Measurements from ENCODE around the gene P2RY8. TPM values are rescaled to one million over a fixed set of nuclear protein-coding genes. Genes with fewer than 3 reads are reported as not detected.
"Not testable (repeated sequence)": the region's sequence is repeated elsewhere in the genome, so short reads cannot be mapped to it uniquely, and the experiment has no call there.

The P2RY8 gene
- total RNA-seq, 1 experiment from 2014 or later = 1.1 TPM

DNA sequence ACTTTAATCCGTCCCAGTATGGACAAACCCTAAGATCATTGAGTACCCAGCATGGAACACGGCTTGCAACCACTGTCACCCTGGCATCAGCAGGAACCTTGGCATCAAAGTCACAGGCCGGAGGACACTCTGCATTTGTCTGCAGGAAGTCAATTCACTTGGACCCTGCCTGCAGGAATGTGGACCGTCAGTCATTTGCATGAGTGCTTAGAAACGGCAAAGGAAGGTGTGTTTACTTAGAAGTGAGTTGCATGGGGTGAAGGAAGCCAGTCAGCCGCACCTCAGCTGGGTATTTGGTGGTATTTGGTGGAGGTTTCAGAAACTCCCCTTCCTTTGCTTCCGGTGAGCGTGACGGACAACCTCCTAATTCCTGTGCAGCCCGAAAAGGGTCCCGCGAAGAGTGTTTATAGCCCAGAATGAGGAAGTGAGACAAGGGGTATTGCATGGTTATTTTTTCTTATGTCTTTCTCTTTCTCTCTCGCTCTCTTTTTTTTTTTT lies 15.5 kb downstream of the P2RY8 start:
- DNase-seq (ENCODE audit: low read depth) = no peak

DNA sequence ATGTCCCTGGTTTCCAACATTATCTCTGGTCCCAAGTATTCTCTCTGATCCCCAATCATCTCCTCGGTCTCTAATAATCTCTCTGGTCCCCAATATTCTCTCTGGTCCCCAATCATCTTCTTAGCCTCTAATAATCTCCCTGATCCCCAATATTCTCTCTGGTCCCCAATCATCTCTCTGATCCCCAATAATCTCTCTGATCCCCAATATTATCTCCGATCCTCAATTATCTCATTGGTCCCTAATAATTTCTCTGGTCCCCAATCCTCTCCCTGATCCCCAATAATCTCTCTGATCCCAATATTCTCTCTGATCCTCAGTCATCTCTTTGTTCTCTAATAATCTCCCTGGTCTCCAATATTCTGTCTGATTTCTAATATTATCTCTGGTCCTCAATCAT lies 16.6 kb downstream of the P2RY8 start:
- no peak for DNase-seq (ENCODE audit: low read depth)

DNA sequence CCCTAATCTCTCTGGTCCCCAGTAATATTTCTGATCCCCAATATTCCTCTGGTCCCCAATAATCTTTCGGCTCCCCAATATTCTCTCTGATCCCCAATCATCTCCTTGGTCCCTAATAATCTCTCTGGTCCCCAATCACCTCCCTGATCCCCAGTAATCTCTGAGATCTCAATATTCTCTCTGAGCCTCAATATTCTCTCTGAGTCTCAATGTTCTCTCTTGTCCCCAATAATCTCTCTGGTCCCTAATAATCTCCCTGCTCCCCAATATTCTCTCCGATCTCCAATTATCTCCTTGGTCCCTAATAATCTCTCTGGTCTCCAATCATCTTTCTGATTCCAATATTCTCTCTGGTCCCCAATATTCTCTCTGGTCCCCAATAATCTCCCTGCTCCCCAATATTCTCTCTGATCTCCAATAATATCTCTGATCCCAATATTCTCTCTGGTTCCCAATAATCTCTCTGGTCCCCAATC lies 17.9 kb downstream of the P2RY8 start:
- no peak for DNase-seq (ENCODE audit: low read depth)

DNA sequence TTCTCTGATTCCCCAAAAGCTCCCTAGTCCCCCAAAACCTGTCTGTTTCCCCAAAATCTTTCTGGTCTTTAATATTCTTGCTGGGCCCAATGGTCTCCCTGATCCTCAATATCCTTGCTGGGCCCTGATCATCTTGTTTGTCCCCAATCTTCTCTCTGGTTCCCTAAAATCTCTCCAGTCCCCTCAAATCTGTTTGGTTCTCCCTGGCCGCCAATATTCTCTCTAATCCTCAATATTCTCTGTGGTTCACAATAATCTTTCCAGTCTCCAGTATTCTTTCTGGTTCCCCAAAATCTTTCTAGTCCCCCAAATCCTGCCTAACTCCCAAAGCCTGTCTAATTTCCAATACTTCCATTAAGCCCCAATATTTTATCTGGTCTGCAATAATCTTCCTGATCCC lies 18.5 kb downstream of the P2RY8 start:
- no peak for DNase-seq (ENCODE audit: low read depth)

DNA sequence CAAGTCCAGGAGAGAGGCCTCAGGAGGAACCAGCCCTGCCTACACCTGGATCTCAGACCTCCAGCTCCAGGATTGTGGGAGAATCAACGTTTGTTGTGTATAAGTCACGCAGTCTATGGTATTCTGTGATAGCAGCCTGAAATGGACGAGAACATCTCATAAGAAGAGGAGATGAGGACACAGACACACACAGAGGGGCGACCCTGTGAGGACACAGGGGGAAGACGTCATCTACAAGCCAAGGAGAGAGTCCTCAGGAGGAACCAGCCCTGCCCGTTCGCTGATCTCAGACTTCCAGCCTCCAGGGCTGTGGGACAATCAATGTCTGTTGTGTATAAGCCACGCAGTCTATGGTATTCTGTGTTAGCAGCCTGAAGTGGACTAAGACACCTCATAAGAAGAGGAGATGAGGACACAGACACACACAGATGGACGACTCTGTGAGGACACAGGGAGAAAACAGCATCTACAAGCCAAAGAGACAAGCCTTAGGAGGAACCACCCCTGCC lies 20.3 kb downstream of the P2RY8 start:
- DNase-seq (ENCODE audit: low read depth) = no peak

DNA sequence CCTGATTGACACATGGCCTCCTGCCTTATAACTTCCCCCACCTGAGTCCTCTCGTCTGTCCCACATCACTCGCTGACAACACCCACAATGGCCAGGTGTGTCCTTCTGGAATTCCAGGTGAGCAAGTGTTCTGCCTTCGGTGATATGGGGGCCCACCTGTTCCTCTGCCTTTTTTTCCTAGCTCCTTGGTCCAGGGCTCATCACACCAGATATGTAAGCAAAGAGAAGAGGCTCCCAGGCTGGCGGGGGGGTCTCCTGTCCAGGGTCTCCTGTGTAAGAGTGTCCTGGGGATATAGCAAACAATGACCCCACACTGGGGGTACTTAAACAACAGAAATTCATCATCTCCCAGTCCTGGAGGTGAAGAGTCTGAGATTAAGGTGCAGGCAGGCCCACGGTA lies 25.2 kb downstream of the P2RY8 start:
- DNase-seq (ENCODE audit: low read depth) = no peak

DNA sequence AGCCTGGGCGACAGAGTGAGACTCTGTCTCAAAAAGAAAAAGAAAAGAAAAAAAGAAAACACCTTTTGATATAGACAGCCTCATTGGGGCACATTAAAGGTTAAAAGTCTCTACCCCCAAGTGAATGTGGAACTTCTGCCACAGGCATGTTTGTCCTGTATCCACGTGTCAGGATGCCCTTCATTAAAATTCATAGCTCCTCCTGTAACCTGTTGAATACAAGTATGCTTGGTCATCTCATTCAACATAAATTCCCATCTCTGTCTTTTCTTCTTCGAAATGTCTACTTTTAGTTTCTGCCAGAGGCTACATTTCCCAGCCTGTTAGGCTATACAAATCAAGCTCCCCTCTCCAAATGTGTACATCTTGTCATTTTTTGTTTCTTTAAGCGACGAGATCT lies 25.8 kb downstream of the P2RY8 start:
- DNase-seq (ENCODE audit: low read depth) = no peak

DNA sequence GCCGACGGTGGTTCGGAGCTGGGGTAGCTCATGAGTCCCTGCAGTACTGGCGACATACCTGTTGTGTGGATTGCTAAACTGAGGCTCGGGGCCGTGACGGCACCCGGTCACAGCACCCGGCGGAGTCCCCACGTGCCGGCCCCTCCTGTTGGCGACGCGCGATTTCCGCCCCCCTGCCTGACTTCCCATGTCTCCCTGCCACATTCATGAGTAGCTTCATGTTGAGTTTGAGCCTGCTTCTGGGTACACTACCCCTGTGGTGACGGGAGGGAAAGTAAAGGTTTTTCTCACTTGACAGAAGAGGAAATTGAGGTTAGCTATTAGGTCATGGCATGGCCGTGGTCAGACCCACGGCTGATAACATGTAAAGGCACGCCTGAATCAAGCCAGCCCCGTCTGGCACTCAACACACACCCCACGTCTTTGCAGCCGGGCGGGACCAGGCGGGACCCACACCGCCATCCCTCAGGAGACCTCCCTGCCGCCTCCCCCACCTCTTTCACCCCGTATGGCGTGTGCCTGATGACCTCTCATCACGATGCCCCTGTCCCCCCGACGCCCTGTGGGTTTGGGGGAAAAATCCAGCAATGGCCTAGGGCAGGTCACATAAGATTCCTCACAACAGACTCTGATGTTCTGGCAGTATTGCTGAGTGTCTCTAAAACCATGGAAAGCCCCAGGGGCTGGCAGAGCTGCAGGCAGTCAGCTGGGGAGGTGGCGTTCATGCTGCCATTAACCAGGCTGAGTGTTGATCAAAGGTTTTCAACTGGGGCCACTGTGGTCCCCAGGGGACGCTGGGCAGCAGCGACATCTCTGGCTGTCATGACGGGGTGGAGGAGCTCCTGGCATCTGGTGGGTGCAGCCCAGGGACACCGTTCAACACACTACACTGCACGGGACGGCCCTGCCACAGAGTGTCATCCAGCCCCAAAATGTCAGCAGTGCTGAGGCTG lies 29.2 kb downstream of the P2RY8 start:
- no peak for DNase-seq (ENCODE audit: low read depth)

DNA sequence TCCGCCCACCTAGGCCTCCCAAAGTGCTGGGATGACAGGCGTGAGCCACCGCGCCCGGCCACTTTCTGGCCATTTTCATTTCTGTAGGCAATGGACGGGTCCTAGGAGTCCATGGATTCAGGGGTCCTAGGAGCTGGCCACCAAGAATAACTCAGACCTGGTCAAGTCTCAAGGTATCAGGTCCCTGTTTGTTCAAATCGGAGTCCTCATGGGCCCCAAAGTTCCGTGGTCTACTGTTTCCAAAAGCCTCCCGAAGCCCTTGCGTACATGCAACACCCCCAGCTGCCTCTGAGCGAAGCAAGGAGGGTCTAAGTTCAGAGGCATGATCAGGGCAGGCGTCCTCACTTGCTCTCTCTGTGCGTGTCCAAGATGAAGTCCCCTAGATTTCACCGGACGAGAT lies 30.1 kb downstream of the P2RY8 start:
- DNase-seq (ENCODE audit: low read depth) = no peak

DNA sequence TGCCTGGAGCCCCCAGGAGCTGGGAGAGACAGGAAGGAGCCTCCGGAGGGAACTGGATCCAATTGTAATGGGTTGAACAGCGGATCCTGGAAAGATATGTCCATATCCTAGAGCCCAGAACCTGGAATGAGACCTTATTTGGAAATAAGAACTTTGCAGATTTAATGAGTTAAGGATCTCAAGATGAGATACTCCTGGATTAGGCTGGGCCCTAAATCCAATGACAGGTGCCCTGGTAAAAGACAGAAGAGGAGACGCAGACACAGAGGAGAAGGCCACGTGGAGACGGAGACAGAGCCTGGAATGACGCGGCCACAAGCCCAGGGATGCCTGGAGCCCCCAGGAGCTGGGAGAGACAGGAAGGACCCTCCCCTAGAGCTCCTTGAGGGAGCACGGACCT lies 34.1 kb downstream of the P2RY8 start:
- no peak for DNase-seq (ENCODE audit: low read depth)

DNA sequence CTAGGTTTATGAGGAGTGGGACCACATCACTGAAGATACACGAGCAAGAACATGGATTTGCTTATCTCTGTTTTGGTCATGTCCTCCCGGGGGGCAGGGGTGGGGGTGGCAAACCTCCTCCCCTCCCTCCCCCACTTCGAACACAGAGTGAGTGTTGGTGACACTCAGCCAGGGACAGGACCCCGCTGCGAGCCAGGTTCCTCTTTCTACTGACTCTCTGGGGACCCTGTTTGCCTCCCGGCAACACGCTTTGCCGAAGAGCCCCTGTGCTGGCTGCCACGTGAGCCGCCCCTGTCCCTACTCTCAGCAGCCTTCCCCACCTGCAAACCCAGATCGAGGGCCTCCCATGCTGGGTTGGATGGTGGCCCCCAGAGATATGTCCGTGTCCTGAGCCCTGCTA lies 34.7 kb downstream of the P2RY8 start:
- DNase-seq (ENCODE audit: low read depth) = no peak

DNA sequence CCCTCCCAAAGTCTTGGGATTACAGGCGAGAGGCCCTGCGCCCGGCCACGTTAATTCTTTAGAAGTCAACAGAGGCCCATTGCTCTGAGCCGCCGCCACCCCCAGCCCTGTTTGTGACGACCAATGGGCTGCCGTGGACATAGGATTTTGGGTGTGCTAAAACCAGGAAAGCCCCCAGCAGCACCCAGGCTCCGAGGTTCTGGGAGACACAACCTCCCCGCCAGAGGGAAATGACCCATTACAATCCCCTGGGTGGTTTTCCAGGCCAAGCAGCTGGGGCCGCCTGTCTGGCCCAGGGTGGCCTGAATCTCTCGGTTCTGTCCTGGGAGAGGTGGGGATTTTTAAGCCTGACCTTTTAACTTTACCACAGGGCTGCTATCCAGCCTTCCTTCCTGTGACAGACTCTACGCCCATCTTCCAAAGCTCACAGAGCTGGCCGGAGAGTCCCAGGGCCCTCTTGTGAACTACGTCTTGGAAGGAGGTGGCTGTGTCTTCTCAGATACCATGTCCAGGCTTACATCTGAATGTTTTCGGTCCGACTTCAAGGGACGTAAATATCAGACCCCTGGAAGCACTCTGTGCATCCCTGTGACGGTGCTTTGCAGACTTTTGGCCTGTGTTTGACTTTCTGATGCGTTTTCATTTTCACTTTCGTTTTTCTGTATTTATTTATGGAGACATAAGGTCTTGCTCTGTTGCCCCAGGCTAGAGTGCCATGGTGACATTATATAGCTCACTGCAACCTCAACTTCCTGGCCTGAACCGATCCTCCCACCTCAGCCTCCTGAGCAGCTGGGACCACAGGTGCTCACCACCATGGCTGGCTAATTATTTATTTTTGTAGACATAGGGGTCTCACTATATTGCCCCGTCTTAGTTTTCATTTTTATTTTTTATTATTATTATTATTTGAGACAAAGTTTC lies 36.0 kb downstream of the P2RY8 start:
- DNase-seq (ENCODE audit: low read depth) = no peak

DNA sequence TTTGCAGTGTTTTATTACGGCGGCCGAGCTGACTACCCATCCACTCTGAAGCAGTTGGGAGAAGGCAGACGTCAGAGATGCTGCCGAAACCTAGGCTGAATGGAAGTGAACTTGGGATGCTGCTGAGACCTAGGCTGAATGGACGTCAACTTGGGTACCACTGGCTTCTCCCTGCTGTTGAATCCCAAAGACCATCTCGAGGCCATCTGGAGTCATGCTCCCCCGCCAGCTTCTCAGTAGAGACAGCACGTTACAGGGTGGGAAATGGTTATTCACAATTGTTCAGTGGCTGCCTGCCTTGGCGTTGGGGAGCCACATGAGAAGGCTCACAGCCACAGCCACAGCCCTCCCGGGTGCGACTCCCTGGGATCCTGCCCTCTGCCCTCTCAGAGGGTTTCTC lies 40.9 kb downstream of the P2RY8 start:
- no peak for DNase-seq (ENCODE audit: low read depth)

DNA sequence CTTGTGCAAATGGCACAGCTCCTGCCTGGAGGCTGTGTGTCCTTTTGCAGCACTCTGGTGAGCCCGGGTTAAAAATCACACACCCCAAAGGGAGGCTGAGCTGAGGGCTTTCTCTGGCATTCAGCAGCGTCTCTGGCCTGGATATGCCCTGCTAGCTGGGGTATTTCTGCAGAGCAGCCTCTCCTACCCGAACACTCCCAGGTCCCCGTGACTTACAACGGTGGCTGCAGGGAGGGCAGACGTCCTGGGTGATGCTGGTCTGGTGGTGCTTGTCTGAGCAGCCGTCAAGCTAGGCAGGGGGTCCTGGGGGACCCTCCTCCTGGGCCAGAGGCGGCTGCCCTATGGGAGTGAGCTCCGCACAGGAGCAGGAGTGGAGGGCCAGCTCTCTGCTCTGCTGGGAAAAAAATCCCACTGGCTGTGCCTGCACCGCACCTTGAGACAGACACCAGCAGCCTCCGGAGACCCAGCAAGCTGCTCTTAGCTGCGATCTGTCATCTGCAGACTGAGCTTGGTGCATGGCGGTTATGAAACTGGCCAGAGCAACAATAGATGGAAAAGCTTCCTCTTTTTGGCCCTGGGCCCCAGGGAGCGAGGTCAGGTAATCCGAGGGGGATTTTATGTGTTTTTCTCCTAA lies 43.0 kb downstream of the P2RY8 start:
- no peak for DNase-seq (ENCODE audit: low read depth)

DNA sequence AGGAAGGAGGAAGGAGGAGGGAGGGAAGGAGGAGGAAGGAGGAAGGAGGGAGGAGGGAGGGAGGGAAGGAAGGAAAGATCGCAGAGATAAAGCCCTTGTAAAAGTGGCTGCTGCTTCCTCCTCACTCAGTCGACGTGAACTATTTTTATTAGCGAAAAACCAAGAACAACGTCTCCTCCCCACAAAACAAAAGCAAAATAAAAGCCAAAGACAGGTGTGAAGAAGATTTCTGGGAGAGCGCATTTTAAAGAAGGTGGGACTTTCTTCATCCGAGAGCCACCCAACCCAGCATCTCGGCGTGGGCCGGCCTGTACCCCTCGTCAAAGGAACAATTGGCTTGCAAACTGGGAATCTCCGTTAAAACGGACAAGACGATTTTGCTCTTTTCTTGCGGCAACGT lies 43.6 kb downstream of the P2RY8 start:
- DNase-seq (ENCODE audit: low read depth) = no peak

DNA sequence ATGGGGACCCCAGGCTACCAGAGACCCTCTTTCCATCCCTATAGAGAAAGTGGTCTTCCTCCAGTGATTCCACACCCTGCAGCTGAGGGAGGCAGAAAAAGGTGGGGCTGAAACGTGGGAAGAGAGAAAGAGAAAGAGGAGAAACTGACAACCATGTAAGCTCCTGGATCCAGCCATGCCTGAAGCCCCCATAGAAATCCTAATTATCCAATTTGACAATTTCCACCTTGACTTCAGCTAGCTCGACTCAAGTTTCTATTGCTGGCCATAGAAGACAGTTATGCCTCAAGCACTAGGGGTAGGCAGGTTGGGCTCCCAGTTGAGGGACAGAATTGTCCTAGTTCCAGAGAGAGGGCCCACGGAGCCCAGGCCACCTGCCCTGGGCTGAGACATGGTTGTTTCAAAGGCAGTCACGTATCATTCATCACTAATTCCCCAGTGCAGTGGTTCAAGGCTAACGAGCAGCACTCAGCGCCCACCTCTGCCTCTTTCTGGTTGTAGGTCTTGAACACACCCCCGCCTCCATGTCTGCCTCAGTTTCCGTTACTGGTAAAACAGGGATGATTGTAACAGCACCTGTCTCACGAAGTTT lies 44.5 kb downstream of the P2RY8 start:
- DNase-seq (ENCODE audit: low read depth) = no peak

DNA sequence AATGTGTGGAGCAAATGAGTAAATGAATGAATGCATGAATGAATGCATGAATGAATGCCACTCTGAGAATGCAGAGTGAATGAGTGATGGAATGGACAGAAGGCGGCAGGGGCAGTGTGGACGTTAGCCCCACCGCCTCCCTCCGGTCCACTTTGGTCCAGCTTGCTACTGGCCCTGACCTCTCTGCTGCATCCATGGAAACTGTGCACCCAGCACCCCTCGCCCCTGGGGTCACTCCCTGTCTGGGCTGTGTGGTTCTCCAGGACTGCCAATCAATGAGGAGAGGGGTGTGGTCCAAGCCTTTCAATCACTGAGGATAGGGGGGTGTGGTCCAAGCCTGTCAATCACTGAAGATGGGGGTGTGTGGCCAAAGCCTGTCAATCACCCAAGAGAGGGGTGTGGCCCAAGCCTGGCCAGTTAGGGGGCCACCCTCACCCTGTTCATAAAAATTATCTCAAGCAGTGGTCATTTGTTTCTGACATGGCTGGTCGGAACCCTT lies 45.1 kb downstream of the P2RY8 start:
- no peak for DNase-seq (ENCODE audit: low read depth)

DNA sequence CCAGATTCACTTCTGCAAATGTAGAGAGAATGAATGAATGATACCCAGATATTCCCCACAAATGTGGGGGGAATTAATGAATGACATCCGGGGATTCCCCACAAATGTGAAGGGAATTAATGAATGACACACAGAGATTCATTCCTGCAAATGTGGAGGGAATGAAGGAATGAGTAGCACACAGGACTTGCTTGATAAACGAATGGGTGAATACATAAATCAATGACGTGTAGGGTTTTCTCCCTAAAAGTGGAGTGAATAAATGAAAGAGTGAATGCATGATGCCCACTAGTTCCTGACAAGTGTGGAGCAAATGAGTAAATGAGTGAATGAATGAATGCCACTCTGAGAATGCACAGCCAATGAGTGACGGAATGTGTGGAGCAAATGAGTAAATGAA lies 45.7 kb downstream of the P2RY8 start:
- not testable (repeated sequence) for DNase-seq (ENCODE audit: low read depth)

DNA sequence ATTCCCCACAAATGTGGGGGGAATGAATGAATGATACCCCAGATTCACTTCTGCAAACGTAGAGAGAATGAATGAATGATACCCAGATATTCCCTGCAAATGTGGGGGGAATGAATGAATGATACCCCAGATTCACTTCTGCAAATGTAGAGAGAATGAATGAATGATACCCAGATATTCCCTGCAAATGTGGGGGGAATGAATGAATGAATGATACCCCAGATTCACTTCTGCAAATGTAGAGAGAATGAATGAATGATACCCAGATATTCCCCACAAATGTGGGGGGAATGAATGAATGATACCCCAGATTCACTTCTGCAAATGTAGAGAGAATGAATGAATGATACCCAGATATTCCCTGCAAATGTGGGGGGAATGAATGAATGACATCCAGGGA lies 46.3 kb downstream of the P2RY8 start:
- not testable (repeated sequence) for DNase-seq (ENCODE audit: low read depth)

DNA sequence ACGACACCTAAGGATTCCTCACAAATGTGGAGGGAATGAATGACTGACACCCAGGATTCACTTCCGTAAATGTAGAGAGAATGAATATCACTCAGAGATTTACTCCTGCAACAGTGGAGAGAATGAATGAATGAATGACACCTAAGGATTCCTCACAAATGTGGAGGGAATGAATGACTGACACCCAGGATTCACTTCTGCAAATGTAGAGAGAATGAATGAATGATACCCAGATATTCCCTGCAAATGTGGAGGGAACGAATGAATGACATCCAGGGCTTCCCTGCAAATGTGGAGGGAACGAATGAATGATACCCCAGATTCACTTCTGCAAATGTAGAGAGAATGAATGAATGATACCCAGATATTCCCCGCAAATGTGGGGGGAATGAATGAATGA lies 47.6 kb downstream of the P2RY8 start:
- not testable (repeated sequence) for DNase-seq (ENCODE audit: low read depth)

DNA sequence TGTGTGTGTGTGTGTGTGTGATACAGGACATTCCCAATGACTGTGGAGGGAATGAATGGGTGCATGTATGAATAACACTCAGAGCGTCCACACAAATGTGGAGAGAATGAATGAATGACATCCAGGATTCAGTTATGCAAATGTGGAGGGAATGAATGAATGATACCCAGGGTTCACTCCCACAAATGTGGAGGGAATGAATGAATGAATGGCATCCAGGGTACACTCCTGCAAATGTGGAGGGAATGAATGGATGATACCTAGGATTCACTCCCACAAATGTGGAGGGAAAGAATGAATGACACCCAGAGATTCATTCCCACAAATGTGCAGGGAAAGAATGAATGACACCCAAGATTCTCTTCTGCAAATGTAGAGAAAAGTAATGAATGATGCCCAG lies 48.2 kb downstream of the P2RY8 start:
- DNase-seq (ENCODE audit: low read depth) = no peak

Measured in HT1080 (cell line).